Mesothelial cell of epicardium (in vitro differentiated cells): ENCODE measurements around the gene APH1B. TPM values are rescaled to one million over a fixed set of nuclear protein-coding genes. Genes with fewer than 3 reads are reported as not detected.

Source experiments
- DNase-seq, 2 experiments: peaks; one replicate each; pipeline ENCODE4 v3.0.0; 2021; ENCODE audit warnings: low spot score in 2 of 2; ENCODE audit not compliant: unreplicated experiment in 2 of 2
- H3K27ac Mint-ChIP-seq: 2 replicates; pipeline ENCODE4 v1.8.0; 2021; ENCODE audit warnings: mixed read lengths
- H3K27me3 Mint-ChIP-seq: 2 replicates; pipeline ENCODE4 v1.8.0; 2021; ENCODE audit warnings: low read depth, mixed read lengths
- H3K36me3 Mint-ChIP-seq: 2 replicates; pipeline ENCODE4 v1.8.0; 2021; ENCODE audit warnings: mixed read lengths
- H3K4me1 Mint-ChIP-seq: 2 replicates; pipeline ENCODE4 v1.8.0; 2021; ENCODE audit warnings: mixed read lengths
- H3K4me3 Mint-ChIP-seq: 2 replicates; pipeline ENCODE4 v1.8.0; 2021; ENCODE audit warnings: mild to moderate bottlenecking, moderate library complexity, mixed read lengths
- H3K9me3 Mint-ChIP-seq: 2 replicates; pipeline ENCODE4 v1.8.0; 2021; ENCODE audit warnings: mixed read lengths
- total RNA-seq: library from RNA; stranded (reverse); gene quantifications from 3 replicates; pipeline ENCODE4 v1.2.1, GENCODE V29; 2021
- TF ChIP-seq, protein P1 (sequence below): fragments of 200-600 bp; sonication (generic); IDR thresholded peaks from one replicate; pipeline ENCODE4 v1.5.0; 2021; ENCODE audit warnings: antibody characterized with exemption; ENCODE audit not compliant: unreplicated experiment

Gene APH1B
- total RNA-seq, 1 donor from 2014 or later, result 21.9 TPM

DNA sequence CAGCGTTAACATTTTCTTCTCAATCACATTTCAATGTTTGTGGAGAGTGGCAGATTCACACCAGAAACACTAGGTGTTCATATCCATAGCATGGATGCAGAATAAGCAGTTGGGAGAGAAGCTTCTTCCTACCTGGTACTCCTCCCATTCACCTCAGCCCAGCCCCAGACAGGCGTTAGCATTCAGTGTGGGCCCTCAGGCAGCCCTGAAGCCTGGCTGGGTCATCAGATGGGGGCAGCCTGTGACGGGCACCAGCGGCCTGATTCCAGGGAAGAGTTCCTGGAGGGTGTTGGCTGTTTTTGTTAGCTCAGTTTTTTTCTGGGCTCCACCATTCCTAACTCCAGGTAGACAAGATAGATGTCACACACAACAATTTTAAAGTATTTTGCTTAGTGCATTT lies 31.1 kb downstream of the APH1B start:
- no peak for DNase-seq
- Mint-ChIP-seq H3K4me3 (no peak overlapping the region), H3K9me3 (peaks cover 5% of the 10 kb centered on the region), H3K36me3 (peaks cover 10% of the 10 kb centered on the region), H3K4me1 (peaks cover 19% of the 10 kb centered on the region), H3K27ac (no peak overlapping the region), H3K27me3 (peaks cover 2% of the 10 kb centered on the region)
- TF ChIP-seq, protein P1, sequence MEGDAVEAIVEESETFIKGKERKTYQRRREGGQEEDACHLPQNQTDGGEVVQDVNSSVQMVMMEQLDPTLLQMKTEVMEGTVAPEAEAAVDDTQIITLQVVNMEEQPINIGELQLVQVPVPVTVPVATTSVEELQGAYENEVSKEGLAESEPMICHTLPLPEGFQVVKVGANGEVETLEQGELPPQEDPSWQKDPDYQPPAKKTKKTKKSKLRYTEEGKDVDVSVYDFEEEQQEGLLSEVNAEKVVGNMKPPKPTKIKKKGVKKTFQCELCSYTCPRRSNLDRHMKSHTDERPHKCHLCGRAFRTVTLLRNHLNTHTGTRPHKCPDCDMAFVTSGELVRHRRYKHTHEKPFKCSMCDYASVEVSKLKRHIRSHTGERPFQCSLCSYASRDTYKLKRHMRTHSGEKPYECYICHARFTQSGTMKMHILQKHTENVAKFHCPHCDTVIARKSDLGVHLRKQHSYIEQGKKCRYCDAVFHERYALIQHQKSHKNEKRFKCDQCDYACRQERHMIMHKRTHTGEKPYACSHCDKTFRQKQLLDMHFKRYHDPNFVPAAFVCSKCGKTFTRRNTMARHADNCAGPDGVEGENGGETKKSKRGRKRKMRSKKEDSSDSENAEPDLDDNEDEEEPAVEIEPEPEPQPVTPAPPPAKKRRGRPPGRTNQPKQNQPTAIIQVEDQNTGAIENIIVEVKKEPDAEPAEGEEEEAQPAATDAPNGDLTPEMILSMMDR, result no peak

DNA sequence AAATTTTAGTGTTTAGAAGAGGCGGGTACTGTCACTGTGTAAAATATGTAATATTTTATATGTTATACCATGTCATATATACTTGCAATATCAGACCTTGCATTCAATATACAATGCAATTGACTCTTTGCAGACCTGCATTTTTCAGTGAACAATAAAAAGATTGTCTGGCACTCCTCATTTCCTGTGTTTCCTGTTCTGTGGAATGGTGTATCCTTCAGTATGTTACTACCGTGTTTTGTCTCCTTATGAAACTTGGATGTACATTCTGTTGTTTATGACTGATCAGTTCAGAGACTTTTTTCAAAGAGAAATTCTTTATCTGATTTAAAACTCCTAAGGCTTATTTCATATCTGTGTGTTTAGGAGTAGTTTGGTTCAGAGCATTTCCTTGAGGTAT lies 31.5 kb downstream of the APH1B start:
- peaks cover 9% of the 10 kb centered on the region for H3K36me3 Mint-ChIP-seq
- peaks cover 19% of the 10 kb centered on the region for H3K4me1 Mint-ChIP-seq
- H3K9me3 Mint-ChIP-seq, result peaks cover 5% of the 10 kb centered on the region
- H3K4me3 Mint-ChIP-seq, result no peak overlapping the region
- H3K27ac Mint-ChIP-seq, result no peak overlapping the region
- H3K27me3 Mint-ChIP-seq, result peaks cover 2% of the 10 kb centered on the region
- TF ChIP-seq, protein P1, result no peak
- no peak for DNase-seq

DNA sequence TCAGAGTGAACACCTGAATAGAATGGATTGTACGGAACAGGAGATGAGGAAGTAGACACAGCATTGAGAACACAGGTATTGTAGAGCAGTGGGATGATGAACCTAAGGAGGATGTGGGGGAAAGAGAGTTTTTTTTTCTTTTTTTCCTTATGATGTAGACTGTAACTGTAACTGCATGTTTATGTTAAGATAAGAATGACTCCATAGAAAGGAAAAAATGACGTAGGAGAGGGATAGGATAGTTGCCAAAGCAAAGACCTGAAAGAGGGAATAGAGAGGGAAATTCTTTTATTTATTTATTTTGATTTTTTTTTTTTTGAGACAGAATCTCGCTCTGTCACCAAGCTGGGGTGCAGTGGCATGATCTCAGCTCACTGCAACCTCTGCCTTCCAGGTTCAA lies 33.2 kb downstream of the APH1B start:
- DNase-seq, result no peak
- peaks cover 2% of the 10 kb centered on the region for H3K36me3 Mint-ChIP-seq
- TF ChIP-seq, protein P1, result no peak
- no peak overlapping the region for H3K4me3 Mint-ChIP-seq
- peaks cover 3% of the 10 kb centered on the region for H3K27me3 Mint-ChIP-seq
- H3K9me3 Mint-ChIP-seq, result peaks cover 5% of the 10 kb centered on the region
- peaks cover 19% of the 10 kb centered on the region for H3K4me1 Mint-ChIP-seq
- H3K27ac Mint-ChIP-seq, result no peak overlapping the region

DNA sequence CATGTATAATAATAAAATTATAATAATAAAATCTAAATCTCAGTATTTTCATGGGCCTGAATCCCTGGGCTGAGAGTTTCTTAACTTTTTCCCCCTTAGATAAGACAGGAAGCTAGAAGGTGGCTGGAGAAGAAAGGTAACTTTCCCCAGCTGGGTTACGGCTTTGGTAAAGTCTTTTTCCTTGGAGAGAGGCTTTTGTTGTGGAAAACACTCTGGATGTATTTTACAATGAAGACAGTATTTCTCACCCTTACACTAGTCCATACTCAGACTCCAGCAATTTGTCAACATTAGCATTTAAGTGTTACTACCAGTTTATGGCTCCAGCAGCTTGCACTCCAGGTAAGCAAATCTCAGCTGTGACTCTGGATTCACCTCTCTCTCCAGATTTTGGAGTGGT lies 34.9 kb downstream of the APH1B start:
- H3K9me3 Mint-ChIP-seq, result peaks cover 5% of the 10 kb centered on the region
- TF ChIP-seq, protein P1, result no peak
- H3K4me1 Mint-ChIP-seq, result peaks cover 15% of the 10 kb centered on the region
- peaks cover 3% of the 10 kb centered on the region for H3K27me3 Mint-ChIP-seq
- no peak for DNase-seq
- peaks cover 2% of the 10 kb centered on the region for H3K36me3 Mint-ChIP-seq
- H3K4me3 Mint-ChIP-seq, result no peak overlapping the region
- no peak overlapping the region for H3K27ac Mint-ChIP-seq

DNA sequence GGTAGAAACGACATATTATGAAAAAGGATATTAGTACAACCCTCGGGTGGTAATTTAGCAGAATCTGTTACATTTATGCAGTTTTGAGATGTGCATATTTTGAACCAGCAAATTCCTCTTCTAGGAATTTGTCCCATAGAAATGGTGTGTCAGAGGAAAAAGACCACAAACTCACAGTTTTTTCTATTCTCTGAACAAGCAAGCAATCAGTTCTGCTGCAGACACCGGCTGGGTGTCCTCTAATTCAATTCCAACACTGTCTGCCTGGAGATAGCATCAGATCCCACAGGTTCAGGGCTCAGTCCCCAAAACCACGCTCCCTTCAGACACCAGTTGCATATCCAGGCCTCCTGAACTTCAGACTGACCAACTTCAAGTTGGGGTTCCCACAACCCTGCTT lies 36.4 kb downstream of the APH1B start:
- TF ChIP-seq, protein P1, result no peak
- Mint-ChIP-seq H3K27me3 (peaks cover 3% of the 10 kb centered on the region), H3K4me3 (no peak overlapping the region), H3K36me3 (peaks cover 2% of the 10 kb centered on the region), H3K27ac (no peak overlapping the region), H3K4me1 (peaks cover 7% of the 10 kb centered on the region), H3K9me3 (peaks cover 10% of the 10 kb centered on the region)
- no peak for DNase-seq

DNA sequence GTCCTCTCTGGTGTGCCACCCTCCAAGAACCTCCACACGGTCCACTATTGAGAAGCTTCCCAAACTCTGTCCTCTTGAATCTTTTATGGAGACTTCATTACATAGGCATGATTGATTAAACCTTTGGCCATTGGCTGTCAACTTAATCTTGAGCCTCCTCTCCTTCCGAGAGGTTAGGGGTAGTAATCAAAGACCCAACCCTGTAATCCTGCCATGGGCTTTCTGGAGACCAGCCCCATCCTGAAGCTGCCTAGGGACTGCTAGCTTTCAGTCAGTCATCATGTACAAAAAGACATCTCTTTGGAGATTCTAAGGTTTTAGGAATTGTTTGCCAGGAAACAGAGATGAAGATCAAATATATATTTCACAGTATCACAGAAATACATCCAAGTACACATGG lies 37.0 kb downstream of the APH1B start:
- TF ChIP-seq, protein P1, result no peak
- Mint-ChIP-seq H3K27ac (no peak overlapping the region), H3K9me3 (peaks cover 10% of the 10 kb centered on the region), H3K27me3 (peaks cover 3% of the 10 kb centered on the region), H3K36me3 (peaks cover 2% of the 10 kb centered on the region), H3K4me3 (no peak overlapping the region), H3K4me1 (peaks cover 2% of the 10 kb centered on the region)
- DNase-seq, result no peak
